Stimulated activated CD4-positive, alpha-beta T cell treated with anti-CD3 and anti-CD28 coated beads, TNF-alpha, amount 100 ng/mL, for 4 hours (primary cell): ENCODE data around the gene MTOR.

Source experiments
- DNase-seq, 3 experiments: peaks; one replicate each; pipeline ENCODE4 v3.0.0-alpha.2; 2020; ENCODE audit warnings: low read depth in 3 of 3

The MTOR gene

DNA sequence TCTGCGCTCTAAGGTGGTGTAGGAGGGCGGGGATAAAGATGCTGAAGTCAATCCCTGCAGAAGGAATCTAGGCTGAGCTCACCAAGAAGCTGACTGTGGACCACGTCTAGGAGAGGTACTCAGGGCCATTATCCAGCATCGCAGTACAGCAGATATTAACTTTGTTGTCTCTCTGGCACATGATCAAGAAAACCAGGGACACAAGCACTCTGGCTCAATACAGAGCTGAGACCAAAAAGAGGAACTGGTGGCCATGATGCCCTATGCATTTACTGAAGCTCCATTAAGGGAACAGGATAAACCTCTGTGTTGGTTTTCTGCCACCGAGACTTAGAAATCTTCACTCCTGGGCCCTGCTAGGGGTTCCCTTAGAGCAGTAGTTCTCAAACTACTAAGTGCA lies 111.2 kb downstream of the MTOR start:
- no peak for DNase-seq

DNA sequence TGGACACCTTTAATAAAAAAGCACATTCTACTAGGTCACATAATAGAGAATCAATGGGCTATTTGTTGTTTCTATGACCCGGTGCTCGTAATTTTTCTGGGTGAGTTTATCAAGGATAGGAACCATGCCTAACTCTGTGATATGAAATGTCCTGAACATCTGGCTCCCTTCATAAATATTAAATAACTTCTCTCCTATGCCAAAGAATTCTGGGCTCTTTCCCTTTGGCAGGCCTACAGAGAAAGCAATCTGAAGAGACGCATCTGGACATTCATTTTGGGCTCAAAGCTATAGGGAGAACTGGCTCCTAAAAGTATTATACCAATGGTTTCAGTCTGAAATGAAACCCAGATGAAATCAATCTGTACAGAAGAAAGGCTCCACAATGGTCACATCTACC lies 112.0 kb downstream of the MTOR start:
- no peak for DNase-seq

DNA sequence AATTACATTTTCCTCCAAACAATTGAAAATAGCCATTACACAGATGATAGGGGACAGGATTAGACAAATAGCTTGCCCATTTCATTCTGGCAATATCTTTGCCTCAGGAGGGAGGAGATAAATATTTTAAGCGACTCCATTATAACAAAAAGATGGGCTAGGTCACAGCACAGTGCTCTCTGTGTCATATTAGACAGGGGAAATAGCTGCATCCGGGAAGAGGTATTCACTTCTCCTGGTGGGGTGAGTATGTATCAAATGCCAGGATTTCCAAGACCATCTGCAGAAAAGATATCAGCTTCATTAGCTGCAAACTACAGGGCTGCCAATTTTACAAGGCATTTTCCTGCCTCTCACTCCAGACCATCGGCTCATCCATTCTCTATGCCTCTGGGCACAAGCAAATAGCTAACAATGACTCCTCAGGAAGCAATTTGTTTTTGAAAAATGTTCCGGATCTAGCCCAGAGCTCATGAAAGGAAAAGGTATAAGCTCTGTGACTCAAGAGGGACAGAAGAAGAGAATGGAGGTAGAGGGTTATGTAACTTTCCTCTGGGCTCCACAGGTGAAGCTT lies 115.1 kb downstream of the MTOR start:
- no peak for DNase-seq

DNA sequence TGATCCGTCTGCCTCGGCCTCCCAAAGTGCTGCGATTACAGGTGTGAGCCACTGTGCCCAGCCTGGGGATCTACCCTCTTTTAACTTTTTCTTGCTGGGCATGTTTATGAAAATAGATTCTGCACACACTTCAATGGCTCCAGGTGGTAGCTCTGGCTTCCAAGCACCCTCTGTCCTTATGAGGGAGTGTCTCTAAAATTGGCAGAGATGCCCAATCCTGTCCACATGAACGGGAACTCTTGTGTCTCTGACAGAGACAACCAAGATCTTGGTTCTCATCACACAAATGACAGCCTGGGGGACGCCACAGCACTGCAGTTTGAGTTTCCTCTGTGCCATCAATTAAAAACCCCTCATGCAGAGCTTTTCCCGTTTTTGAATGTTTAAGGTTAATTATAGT lies 116.6 kb downstream of the MTOR start:
- DNase-seq = no peak

DNA sequence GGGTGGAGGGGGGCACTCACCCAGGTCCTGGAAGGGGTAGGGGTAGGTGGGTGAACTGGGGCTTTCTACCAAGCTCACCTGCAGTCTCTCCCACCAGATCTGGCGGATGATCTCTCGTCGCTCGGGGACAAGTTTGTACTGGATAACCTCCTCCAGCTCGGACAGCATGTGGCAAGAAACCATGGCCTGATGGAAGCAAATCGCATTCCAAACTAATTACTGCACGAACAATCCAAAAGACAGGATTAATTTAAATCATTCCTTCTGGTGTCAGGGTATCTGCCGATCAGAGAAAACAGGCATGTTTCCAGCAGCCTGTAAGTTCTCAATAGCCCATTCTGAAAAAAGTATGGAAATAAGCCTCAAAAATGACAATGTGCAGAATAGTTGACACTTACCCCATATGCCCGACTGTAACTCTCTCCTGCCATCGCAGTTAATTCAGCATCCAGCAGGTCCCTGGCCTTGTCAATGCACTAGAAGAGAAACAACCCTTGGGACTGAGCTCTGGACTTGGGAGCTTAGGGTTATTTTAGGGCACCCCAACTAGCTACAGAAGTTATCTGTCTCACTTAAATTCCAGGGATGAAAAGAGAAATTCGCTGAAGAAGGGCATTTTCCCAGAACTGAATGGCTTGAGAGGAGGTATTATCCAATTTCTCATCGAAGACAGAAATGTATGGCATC lies 117.6 kb downstream of the MTOR start:
- DNase-seq = no peak

DNA sequence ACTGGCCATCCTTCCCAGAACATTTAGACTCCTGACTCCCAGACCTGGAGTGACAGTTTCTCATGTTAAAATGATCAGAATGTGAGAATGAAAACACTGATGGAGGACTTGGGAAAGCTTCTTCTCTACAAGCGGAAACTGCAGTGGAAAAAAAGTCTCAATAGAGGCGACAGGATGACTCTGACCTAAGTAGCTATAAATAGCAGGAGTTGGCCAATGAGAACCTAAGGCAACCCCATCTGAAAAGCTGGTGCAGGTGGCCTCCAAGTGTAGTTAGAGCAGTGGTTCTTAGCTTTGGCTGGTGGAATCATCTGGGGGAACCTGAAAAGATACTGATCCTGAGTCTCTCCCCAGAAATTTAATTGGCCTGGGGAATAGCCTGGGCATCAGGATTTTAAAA lies 118.4 kb downstream of the MTOR start:
- no peak for DNase-seq

DNA sequence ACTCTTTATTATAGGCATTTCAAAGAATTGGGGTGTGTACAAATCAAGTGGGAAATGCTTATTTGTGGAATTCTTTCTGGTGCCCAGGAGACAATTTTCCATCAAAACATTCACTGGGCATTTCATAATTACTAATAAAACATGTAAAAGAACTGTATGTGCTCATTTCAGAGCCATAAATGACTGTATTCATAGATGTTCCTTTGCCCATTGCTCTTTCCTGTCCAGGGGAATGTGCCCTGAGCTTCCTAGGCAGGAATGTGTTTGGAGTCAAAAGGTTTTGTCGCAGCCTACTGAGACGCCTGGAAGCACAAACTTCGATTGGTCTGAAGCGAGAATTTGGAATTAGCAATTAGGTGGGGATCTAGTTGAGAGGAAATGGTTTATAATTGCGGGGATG lies 119.0 kb downstream of the MTOR start:
- no peak for DNase-seq

DNA sequence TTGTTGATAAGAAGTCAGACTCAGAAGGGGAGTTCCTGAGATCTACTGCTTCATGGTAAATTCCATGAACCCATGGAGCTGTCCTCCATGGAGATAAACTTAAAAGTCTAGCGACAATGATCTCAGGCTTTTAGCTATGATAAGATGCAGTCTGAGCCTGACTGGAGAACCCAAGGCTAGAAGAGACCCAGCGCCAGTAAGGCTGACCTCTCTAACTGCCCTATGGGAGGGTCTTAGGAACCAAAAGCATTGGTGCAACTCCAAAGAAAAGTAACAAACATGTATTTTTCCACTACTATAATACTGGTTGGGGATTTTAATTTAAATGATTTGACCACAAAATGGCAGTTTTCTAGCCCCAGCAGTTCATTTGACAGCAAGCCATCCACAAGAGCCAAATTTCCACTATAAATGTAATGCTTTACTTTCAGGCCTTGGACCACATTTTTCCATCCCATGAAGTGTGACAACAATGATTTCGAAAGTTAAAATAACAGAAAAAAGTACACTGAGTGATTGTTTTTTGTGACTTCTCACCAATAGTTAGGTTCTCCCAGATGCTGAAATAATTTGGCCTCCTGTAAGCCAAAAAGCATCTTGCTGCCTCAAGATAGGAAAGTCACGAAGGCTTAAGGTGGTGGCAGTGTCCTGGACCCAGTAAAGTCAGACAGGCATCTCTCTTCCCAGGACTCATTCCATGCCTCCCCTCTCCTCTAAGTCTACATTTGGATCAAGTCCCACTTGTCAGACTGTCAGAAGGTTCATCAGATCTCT lies 119.5 kb downstream of the MTOR start:
- DNase-seq = no peak

DNA sequence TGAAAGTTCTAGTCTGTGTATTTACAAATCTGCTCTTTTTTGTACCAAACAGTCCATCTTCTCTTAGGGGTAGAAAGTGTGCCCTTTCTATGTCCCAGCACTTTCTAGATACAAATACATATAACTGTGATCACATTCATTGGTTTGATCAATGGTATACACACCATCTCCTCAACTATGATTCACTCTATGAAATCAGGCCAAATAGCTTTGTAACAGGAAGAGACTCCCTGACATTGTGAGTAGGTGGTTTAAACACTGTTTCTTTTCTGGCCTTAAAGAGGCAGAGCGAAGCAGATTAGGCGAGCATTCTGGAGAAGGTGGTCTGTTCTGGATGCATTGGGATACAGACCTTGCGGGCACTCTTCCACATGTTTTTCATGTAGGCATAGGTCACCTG lies 123.4 kb downstream of the MTOR start:
- DNase-seq = no peak

DNA sequence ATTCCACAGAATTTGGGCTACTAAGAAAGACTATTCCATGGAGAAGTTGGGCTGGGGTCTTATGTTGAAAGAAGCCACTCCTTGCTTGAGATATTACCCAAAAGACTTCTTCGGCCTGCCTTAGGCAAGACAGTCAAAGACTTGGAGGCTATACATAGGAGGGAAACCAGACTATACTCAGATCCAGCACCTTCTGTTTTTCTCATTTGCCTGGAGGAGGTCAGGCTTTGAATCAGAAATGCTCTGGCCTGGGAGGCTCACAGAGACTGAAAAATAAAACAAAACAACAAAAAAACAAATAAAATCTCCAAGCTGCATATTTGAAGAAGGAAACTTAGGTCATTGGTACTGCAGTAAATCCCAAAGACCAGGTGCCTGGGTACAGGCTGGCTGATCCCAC lies 124.3 kb downstream of the MTOR start:
- no peak for DNase-seq

DNA sequence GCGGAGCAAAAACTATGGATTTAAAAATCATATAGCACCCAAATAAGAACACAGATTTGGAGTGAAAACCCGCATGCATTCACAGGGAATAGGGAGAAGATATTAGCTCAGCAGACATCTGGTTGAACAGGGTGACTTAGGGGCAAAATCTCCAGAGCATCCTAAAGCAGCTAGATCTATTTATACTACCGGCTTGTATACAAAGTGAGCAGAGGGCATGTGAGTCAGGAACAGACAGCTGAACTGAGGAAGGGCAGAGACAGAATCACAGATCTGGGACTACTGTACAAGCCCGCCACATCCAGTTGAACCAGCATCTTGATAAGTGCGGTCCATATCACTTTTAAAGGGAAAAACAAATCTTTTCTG lies 127.5 kb downstream of the MTOR start:
- no peak for DNase-seq

DNA sequence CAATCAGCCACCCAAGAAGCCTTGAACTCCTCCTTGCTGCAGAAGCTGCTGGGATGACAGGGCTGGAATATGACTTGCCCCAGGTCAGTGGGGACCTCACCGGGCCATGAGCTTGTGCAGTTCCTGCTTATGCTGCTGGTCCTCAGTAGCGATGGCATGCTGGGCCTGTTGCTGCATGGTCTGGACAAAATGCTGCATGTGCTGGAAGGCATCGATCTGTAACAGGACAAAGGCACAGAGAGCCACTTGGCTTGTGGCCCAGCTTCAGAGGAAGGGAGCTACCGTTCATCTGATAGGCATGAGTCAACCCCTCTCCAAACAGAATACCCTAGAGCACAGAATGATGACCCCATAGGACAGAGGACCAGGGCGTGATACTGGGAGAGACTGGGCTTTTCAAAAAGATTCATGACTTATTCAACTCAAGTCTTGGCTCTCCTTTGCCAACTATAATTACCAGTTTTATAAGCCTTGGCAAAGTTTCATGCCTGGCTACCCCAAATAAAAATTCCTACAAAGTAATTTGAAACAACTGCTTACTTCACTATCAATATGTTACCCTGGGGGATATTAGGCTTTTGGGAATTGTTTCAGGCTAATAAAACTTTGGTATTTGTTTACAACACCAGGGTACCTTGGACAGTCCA lies 128.0 kb downstream of the MTOR start:
- DNase-seq = no peak

DNA sequence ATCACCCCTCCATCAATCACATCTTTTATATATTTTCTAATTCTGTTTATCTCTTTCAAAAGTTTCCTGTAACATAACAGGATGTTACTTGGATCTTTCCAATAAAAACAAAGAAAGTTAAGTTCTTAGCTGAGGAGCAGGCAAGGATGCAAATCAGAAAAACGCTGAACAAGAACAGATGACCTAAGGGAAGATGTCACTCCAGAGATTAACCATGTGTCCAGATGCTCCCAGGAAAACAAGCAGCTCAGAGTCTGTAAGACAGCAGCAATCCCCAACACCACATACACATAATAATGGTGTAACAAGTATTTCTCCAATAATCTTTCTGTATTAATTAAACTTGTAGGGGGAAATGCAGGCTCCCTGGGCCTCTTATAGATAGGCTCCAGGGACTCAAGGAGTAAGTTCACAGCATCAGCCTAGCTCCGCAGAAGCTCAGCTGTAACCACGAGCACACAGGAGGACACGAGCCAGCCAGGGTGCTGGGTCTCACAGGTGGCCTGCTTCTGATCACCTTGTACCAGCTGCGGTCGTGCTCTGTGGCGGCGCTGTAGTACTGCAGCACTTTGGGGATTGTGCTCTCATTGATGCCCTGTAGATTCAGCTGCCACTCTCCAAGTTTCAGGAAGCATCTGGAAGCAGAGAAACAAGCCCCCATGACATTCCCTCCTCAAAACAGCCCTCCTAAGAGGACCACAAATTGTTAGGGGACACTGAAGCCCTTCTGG lies 129.6 kb downstream of the MTOR start:
- no peak for DNase-seq

DNA sequence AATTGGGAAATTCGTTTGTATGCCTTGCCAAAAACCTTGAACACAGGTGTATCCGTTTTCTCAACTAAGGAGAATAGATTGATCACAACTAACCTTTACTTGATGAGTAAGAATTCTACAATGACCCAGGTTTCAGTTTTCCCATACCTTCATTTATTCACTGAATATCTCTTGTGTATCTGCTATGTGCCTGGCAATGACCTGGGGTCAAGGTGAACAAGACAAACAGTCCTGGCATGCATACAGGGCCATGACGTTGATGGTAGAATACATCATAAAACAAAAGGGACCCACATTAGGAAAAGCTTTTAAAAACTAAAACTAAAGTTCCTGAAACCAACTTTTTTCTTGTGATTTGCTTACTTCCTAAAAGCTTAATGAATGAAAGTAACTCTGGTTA lies 130.5 kb downstream of the MTOR start:
- no peak for DNase-seq

DNA sequence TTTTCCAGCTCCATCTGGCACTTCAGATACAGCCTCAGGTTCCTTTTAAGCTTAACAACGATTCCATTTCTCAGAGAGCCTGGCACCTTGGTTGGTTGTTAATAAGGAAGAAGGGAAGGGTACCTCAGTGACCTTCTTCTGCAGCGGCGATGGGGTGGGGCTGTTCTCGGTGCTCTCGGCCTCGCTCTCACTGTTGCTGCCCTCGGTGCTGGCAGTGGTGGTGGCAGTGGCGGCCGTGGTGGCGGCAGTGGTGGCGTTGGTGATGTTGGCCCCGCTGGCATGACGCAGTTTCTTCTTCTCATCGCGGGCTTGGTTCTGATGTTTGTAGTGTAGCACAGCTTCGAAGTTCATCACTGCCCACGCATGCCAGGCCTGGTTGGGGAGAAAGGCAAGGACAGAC lies 131.9 kb downstream of the MTOR start:
- DNase-seq = no peak

DNA sequence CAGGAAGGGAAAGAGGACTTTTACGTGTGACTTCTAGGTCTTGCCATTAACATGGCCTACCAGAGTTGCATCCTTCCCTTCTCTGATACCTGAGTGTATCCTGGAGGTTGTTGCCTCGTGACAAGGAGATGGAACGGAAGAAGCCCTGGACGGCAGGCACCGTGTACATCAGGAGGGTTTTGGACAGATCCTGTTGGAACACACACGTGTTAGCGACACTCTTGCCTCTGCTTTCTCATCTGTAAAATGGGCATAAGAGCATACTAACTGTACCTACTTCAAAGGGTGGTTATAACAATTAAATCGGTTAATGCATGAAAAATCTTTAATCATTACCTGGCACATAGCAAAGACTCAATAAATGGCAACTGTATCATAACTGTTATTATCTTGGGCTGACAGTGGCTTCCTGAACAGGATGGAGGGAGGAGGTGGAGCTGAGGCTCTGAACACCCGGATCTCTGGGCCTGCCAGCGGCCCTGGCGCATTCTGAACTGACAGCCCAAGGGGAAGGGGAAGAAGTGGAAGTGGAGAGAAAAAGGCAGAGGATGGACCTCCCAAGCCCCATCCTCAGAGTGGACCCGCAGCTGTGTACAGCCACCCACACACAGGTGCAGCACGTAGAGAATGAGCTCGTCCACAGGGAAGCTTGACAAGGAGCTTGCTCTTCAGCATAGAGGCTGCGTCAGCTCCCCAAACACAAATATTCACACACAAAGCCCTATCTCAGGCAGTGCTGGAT lies 132.5 kb downstream of the MTOR start:
- DNase-seq = no peak

DNA sequence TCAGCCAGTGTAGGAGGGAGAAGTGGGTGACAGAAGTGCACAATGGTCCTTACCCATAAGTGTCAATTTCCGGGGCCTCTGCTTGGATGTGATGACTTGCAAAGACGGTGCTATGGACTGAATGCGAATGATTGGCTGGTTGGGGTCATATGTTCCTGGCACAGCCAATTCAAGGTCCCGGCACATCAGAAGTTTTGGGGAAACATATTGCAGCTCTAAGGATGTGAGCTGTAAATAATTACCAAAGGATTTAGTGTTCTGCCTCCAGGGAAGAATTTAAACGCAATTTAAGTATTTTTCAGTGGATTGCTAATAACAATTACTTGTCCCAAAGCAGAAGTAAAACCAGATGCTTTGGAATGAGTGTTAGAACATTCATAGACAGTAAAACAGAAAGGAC lies 135.8 kb downstream of the MTOR start:
- no peak for DNase-seq

DNA sequence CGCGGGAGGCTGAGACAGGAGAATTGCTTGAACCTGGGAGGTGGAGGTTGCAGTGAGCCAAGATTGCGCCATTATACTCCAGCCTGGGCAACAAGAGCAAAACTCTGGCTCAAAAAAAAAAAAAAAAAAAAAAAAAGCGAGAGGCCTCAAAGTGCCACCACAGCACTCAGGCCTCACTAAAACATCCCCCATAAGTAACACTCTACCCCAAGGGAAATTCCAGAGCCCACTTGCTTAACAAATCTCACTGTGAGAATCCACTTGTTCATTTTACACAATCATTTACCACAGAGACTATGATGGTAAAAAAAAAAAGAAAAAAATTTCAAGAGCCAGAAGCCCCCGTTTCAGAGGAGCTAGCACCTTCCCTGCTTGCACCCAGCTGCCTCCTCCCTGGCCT lies 136.4 kb downstream of the MTOR start:
- DNase-seq = no peak

DNA sequence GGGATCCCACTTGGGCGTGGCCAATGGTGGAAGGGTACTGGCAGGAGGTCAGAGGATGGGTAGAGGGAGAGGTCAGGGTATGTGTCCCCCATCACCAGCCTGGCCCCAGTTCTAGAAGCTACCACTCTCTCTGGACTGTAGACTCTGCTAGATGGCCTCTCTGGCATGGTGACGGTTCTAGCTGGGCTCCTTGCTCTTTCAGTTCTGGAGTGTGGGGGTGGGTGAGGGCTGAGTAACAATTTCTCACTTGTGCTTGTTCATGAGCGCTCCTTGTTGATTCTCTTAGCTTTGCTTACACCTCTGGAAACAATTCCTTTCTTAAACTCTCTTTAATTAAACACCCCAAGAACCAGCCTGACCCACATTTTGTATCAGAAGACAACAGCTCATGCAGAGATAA lies 137.4 kb downstream of the MTOR start:
- no peak for DNase-seq

DNA sequence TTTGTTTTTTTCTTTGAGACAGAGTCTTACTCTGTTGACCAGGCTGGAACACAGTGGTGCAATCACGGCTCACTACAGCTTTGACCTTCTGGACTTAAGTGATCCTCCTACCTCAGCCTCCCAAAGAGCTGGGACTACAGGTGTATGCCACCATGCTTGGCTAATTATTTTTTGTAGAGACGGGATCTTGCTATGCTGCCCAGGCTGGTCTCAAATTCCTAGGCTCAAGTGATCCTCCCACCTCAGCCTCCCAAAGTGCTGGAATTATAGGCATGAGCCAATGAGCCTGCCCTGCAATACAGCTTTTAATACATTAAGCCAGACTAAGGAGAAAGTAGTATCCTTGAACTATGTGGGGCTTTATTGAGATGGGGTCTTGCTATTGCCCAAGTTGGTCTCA lies 146.0 kb downstream of the MTOR start:
- DNase-seq = no peak

DNA sequence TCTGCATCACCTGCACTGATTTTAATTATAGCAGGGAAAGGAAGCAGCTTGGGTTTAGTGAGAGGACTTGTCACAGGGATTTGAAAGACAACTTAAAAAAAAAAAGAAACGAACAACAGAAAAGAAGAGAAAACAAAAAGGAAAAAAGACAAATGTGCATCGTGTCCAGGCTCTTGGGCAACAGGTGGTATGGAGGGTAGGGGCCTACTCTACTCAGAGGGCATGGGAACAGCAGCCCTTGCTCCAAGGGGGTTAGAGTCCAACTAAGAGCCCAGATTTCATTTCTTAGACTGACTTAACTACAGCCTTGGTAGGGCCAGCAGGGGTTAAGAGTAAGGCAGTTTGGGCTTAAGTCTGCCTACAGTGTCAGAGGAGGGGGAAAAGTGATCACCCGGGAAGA lies 147.4 kb downstream of the MTOR start:
- DNase-seq = no peak
